GM19372 (cell line): ENCODE results near the gene ASB16.

Experiments used
- ATAC-seq: cut with Tn5 transposase; IDR thresholded peaks from one replicate; pipeline ENCODE4 v1.9.1; 2021; ENCODE audit warnings: mild to moderate bottlenecking, low read depth, moderate library complexity; ENCODE audit not compliant: unreplicated experiment

ASB16 gene

DNA sequence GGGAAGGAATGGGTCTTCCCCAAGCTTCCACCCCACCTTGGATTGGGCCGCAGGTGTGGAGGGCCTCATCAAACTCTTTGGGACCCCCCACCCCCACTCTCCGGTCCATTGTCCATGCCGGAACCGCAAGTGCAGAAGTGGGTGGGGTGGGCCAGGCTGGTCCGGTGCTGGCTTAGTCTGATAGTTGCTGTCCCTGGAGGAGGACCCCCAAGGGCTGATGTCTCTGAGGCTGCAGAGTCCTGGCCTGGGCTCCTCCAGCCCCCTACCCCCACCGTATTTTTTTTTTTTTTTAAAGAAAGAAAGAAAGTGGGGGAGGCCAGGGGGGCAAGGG lies 36.3 kb downstream of the ASB16 start:
- no peak for ATAC-seq

DNA sequence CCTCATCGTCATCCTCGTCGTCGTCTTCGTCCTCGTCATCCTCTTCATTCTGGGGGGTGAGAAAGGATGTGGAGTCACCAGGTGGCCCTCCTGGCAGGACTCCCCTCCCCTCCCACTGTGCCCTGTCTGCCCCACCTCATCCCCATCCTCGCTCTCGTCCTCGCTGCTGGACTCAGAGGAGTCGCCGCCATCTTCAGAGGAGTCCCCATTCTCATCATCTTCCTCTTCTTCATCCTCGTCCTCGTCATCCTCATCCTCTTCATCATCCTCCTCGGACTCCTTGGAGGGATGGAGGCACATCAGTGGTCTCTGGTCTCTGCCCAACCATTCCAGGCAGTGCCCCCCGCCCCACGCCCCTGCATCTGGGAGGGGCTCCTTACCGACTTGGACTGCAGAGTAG lies 36.8 kb downstream of the ASB16 start:
- ATAC-seq: no peak

- no peak for ATAC-seq
Observed at GRCh38 chr17:44207743-44208142, 37.2 kb downstream of the ASB16 start.

DNA sequence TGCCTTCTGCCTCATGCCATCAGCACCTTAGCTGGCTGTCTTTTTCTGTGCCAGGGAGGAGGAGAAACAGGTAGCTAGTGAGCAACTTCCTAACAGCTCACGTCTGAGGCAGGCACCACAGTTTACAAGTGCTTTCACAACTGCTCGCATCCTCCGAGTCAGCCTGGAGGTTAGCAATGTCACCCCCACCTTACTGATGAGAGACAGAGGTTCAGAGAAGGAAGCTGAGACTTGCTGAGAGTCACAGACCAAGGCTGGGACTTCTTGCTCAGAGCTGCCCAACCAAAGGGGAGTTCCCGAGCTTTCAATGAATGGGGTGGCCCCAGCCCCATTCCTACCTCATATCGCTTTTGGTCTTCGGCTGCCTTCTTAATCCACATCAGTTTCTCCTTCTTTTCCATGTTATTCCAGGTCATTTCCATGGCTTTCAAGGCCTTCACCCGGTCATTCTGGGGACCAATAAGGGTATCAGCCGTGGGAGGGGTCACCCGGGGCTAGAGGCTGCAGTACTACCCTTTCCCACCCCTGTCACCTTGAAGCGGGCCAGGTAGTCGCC lies 39.4 kb downstream of the ASB16 start:
- no peak for ATAC-seq

- peak; percentile 90 for ATAC-seq
Observed at GRCh38 chr17:44210342-44211192, 40.1 kb downstream of the ASB16 start.

DNA sequence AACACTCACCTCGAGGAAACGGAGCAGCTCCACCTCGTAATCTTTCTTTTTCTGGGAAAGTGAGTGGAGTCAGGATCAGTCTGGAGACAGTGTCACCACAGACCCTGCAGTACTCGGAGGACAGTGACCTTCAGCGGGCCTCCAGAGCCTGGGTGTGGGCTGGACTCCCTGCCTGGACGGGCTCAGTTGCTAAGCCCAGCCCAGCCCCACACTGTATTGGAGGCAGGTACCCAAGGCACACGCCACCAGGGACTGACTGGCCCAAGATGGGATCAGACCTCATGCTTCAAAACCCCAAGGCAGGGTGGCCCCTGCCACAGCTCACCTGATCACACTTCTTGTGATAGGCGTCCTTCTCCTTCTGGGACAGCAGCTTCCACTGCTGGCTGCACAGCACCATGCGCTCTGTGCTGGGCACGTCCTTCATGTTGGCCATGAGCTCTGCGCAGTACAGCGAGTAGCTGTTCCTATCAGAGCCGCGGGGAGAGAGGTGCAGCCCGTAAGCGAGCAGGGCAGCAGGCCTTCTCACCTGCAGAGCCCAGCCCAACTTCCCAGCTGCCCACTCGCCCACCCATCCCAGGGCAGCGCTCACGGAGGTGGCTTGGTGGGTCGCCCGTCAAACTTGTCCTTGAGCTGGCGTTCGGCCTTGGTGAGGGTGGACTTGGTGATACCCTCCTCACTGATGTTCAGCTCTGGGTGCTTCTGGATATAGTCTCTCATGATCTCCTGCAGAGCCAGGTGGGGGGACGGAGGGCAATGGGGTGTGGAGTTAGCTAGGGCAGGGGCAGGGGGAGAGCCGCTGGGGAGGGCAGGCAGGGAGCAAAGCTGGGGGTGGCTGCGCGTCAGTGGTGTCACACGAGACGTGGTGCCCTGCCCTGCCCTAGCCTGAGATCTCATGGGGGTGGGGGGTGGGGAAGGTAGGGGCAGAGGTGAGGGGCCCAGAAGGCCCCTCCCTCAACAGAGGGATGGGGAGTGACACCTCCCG lies 41.1 kb downstream of the ASB16 start:
- no peak for ATAC-seq

- no peak for ATAC-seq
Observed at GRCh38 chr17:44212507-44213402, 42.3 kb downstream of the ASB16 start.

GRCh38 chr17:44213403-44214229 lies 43.1 kb downstream of the ASB16 start:
- ATAC-seq: no peak

- ATAC-seq: no peak
Observed at GRCh38 chr17:44214230-44214494, 43.7 kb downstream of the ASB16 start.

DNA sequence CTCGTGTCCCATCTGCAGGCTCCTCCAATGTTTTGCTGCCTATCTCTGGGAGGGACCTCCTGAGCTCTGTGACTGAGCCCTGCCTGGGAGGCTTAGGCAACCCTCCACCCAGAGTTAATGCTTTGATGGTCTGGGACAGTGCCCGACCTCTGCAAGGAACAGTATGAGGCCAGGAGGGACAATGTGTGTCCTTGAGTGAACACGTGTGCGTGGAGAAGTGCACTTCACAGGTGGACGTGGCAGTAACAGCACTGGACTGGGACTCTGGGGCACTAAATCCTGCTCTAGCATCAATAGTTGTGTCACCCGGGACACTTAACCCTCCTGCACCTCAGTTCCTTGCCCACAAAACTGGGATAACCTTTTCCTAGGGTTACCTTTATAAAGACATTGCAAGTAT lies 44.4 kb downstream of the ASB16 start:
- no peak for ATAC-seq

GRCh38 chr17:44216173-44216572 lies 45.7 kb downstream of the ASB16 start:
- ATAC-seq: no peak

- no peak for ATAC-seq
Observed at GRCh38 chr17:44216694-44217093, 46.2 kb downstream of the ASB16 start.

DNA sequence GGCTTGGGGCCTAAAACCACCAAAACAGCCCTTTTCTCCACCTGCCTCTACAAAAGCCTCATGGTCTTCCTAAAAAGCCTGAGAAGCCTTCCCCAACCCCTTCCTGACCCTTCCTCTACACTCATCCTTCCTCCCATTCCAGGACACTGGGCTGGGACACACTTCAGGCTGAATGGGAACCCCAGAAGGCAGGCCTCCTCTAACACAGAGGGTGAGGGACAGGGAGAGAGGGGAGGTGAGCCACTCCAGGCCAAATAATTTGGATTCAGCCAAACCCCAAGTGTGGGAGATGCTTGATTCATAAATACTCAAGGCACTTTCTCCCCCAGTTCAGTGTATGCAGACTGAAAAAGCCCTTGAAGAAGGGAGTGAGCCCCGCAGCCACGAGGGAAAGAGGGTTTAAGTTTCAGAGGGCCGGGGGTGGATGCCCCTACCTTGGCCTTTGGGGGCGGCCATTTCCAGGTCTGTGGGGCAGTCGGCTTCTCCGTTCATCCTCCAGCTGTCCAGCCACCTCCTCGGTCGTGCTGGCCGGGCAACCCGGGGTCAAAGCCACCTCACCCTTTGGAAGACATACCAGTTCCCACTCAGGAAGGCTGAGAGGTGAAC lies 47.3 kb downstream of the ASB16 start:
- no peak for ATAC-seq

GRCh38 chr17:44218344-44219107 lies 48.0 kb downstream of the ASB16 start:
- peak; percentile 38 for ATAC-seq

DNA sequence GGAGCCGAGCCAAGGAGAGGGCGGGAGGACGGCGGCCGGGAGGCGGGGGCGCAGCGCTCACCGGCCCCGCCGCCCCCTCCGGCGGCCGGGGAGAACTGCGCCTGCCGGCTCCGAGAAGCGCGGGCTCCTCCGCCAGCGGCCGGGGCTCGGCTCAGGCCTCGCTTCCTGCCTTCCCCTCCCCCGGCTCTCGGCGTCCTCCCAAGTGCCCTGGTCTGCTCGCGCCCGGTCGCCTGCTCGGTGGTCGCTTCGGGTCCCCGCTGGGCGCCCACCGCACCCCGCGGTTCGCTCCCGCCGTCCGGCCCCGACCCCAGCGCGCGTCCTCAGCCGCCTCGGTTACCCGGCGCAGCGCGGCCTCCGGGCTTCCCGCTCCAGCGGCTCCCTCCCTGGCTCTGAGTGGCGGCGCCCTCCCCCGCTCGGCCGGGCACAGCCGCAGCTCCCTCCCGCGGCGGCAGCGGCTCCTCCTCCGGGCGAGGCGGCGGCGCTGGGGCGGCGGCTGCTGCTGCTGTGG lies 48.7 kb downstream of the ASB16 start:
- peak; percentile 39 for ATAC-seq

DNA sequence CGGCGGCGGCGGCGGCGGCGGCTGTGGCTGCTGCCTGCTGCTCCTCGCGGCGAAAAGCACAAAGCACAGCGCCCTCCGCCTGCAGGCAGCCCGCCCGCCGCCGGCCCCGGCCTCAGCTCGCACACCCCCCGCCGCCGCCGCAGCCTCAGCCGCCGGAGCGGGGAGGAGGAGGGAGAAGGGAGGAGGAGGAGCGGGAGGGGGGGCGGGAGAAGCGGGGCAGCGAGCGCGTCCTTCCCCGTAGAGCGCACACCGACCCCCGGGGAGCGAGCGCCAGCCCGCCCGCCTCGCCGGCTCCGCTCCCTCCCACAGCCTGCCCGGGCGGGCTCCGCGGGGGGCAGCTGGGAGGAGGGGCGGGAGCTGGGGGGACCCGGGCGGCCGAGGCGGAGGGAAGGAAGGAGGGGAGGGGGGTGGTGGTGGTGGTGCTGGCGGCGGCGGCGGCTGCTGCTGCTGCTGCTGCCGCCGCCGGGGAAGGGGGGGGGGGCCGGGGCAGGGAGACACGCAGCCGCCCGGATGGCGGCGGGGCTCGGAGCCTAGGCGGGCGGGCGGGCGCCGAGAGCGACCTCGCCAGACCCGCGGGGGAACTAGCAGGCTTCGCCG lies 49.2 kb downstream of the ASB16 start, which contains the start of gene UBTF:
TSS of gene UBTF (minus strand) at position 60 of the 597 bp plus-strand sequence. CDS start 1,446 bp downstream, outside the sequence.
- ATAC-seq: peak; percentile 15

DNA sequence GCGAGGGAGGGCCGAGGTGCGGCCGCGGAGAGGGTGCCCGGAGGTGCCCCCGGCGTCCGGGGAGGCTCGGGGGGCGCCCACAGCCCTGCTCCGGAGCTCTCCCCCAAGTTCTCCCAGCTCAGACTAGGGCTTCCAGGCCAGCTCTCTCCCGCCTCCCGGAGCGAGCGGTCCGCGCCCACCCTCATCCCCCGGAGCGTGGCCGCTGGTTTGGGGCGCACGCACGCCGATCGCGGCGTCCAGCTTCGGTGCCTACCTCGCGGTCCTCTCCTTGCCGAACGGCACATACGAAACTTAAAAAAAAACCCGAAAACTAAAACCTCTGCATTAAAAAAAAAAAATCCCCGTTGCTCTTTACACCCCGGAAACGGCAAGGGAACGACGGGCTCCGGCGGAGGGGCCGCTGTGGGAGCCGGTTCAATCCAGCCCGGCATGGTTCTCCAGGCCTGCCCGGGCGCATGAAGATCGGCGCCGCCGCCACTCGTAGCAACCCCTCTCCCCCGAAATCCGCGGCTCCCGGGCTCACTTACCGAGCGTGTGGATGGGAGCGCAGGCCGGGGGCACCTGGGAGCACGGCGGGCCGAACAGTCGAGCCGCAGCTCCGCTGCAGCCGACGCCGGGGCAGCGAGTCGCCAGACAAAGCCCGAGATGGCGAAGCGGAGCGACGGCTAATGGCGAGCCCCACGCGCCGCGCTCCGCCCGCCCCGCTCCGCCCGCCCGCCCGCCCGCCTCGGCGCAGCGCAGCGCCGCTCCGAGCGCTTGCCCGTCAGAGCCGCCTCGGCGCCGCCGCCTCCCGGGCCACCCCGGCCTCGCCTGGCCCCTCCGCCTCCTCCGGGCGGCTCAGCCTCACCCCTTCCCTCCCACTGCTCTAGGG lies 49.9 kb downstream of the ASB16 start:
- ATAC-seq: no peak
